Hematopoietic multipotent progenitor cell treated with erythropoietin and hydrocortisone succinate and interleukin-3 and kit ligand, for 15 days (in vitro differentiated cells): ENCODE data around the gene EML6.

Experiments used
- DNase-seq: peaks from one replicate; pipeline ENCODE4 v3.0.0-alpha.2; 2015; ENCODE audit warnings: low spot score

The EML6 gene

DNA sequence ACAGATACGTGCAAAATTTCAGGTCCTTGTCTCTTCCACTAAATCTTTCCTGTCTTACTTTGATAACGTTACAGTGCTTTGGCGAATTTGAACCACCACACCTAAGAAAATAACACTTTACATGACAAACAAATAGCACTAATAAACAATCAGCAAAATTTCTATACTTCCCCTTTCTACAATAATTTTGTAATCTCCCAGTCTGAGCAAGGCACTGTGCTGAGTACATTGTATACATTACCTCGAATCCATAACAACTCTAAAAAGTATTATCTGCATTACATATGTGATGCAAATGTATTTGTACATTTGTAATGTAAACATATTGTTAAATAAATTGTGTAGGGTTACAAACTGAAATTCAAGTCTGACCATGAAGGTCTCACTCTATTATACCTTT, 276.9 kb downstream of the EML6 start:
- no peak for DNase-seq

DNA sequence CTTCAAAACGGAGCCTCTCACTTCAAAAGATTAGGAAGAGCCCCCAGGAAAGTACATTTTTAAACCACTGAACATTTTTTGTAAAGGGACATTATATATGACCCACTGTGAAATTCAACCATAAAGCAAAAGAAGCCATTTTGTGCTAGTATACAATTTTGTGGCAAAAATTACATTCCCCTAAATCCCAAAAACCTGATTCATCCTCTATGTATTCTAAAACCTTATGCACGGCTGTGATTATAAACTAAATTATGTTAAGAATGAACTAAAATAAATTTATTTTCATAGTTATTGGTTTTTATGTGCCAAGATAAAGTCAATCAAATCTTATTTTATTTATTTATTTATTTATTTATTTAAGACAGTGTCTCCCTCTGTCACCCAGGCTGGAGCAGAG, 278.3 kb downstream of the EML6 start:
- DNase-seq, result no peak

DNA sequence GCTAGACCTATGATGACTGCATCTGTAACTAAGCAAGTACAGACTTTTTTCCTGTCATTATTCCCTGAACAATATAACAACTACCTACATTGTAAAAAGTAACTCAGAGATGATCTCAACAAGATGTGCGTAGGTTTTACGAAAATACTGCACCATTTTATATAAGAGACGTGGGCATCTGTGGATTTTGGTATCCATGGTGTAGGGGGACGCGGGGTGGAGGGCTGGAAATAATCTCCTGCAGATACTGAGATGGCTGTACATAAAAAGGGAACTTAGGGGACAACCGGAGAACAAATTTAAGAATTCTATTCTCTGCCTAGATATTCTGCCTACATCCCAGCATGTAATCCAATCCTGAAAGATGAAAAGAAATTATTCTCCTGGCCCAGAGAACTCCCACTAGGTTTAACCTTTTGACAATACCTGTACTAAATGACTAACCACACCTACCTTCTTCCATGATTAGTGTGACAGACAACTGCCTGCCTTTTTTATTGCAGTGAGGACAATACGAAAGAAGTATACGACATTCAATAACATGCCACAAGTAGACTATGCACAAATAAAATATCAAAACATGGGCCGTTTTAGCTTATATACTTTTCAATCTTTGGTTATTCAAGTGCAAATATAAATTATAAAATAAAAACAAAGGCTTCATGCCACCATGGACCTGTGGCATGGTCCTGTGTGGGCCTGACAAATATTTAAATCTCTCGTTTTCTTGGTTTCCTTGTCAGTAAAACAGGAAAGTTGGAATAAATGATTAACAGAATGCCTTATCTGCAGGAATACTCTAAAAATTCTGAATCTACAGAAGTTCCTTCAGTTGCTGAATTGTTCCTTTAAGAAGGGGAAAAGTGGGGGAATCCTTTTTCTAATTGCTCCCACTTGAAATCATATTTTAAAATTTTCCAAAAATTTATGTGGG, 280.5 kb downstream of the EML6 start:
- no peak for DNase-seq

DNA sequence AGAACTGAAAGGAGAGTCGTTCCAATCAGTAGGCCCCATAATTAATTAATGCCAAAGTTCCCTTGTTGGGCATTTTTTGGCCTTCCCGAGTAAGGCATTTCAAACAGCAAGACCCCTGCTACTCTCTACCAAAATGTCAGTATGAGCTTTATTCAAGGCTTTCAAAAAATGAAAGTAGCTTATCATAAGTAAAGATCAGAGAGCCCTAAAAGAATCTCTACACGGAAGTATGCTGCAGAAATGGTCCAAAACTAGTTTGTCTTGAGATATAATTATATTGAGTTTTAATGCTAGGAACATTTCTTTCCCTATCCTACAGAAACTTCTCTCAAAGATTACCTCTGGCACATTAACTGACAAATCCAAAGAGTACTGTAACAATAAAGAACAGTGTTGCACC, 282.8 kb downstream of the EML6 start:
- DNase-seq, result no peak

DNA sequence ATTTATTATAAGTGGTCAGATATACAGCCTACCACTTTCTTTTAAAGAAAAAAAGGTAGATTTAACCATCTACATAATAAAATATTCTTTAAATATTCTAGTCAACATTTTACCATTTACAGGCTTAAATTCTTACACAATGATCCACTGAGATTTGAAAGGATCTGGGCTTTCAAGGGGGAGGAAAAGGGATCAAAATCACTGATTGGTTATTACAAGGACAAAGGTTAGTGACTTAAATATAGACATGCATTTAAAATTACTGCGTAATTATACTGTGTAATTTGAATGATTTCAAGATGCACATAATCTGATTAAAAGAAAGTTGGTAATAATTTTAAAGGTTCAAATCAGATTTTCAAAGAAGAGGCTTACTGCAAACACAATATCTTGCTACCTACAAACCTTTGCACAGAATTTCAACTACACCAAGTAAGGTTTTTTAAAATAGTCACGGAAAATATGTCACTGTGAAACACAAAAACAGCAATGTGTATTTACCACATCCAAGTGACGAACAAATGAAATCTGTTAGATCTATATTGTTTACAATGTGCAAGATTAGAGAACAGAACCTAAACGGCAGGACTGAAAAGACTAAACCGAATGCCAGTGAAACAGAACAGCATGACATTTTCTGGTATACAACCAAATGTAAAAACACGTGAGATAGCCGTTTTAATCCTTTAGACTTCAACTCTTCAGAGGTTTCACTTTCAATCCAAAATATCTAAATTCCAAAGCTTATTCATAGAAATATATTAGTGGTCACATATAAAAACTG, 286.0 kb downstream of the EML6 start:
- no peak for DNase-seq

DNA sequence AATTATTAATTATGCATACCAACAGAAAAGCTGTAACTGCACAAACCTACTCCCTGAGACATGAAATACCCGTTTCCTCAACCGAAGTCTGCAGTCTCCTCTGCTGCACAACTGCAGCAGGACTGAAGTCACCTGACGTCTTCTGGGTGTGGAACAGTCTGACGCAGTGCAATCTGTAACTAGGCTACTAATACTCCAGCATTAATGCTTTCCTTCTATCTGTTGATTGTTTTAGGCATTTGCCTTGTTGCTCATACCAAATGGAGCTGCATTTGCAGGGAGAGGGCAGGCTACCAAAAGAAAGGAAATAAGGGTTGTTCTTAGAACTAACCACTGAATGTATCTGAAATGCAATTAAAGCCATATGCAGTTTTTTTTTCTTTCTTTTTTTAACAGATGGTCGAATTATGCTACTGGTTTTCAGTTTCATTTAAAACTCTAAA, 286.7 kb downstream of the EML6 start:
- DNase-seq, result peak; percentile 65

DNA sequence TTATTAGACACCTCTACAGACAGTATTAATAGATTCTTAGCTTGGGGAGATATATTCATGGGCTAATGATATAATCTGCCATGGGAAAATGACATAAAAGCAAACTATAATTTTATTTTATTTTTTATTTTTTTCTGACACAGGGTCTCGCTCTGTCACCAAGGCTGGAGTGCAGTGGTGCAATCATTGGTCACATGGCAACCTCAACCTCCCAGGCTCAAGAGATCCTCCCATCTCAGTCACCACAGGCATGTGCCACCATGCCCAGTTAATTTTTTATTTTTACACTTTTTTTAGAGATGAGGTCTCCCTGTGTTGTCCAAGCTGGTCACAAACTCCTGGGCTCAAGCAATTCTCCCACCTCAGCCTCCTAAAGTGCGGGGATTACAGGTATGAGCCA, 287.5 kb downstream of the EML6 start:
- DNase-seq, result no peak

DNA sequence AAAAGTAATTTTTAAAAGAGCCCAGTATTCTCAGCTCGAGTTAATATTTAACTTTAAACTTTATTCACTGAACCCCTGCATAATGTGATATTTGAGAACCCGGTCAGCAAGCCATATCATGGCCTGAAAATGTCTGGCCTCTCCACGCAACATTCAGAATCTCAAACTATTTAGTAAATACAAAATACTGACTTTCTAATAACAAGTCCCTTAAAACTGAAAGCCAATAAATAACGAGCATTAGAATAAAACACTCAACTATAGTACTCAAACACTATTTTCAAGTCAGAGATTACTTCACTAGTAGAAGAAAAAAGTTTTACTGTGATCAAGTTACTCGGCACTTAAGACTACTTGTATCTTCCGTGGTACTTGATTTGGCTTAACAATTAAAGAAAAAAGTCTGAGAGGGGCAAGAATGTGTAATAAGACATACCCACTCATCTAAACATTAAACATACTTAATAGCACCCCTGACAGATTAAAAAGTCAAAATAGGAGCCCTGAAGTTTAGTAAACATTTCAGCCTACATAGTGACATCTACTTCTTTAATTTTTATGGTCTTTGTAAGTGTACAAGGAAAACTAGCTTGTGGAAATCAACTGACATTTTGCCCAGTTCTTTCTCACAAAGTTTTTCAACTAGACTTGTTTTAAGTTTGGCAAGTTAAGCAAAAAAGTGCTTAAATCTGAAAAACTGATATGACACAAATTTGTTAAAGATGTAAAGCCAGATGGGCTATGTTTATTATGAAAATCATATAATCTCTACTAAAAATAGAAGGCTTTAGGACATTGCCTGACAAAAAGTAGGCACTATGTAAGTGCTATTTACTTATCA, 288.6 kb downstream of the EML6 start:
- DNase-seq, result no peak

DNA sequence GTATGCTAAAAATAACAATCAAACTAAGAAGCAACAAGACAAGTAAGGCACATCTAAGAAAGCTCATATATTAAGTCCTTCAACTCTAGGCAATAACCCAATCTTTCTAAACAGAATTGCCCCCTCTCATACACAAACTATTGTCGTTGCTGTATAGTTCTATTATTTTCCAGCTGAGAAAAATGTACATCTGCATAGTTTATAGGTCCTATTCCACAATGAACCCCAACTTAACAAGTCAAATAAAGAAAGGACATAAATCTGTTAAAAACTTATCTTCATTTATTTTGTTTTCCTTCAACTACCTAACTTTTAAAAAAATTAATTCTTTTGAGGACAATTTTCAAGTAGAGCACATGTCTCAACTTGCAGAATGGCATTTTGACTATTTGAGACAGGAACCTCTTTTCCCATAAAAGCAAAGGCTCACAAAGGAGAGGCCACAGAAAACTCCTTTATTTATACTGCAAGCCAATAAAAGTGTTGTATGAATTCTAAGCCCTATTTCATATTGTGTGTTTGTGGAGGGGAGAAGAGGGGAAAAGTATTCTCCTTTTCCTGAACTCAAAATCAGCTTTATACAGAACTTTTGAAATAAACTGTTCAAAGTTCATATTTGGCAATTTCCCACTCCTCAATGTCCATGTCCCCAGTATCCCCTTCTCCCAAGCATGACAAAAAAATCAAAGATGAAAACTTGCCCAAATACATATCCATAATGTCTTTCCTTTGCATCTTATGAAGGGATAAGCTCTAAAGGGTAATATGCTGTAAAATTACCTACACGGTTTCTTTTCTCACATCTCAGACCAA, 289.4 kb downstream of the EML6 start:
- no peak for DNase-seq

DNA sequence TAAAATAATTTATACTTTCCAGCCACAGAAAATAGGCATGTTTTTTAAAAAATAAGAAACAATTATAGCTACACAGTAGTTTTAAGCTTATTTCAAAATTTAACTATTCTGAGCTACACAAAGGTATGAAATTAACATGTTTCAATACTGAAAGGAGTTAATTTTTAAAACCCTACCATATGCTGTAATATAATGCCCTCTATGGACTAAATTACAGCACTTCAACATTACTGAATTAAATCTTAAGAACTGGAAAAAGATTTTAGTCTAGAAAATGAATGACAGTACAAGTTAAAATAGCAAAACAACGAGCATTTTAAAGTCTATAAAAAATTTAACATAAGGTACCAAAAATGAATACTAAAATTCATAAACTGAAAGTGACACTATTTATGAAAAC, 290.5 kb downstream of the EML6 start:
- DNase-seq, result no peak

DNA sequence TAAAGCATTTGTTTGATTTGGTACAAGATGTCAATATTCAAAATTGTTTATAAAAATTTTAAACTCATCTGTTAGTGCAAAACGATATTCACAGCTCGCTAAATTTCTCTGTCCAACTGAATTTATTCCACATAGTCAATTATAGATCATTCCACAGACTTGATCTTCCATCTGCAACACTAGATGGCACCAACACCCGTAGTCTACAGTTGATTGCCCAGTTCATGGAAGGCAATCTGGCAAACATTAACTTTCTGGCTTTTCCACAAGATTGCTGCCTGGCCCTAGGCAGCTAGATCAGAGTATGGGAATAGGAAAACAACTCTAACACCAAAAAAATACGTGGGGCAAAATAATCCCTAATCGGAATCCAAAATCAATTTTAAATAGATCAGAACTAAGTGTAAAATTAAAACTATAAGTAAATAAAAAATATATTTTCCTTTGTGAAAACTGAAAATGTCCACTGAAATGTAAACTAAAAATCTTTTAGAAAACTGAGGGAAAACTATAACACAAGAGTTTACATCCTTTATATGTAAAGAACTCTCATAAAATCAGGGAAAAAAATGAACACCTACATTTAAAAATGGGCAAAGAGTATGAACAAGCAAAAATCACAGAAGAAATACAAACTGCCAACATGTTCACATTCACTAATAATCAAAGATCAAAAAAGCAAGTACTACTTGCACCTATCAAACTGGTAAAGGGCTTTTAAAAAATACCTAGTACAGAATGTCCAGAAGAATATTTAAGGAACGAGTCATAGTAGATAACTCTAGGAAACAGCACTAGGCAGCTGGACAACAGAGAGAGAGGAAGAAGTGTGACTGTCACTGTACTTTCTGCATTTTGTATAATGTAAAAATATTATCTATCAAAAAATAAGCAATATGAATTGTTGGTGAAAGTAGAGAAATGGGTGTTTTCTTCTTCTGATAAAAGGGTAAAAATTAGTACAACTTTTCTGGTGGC, 291.8 kb downstream of the EML6 start:
- peak; percentile 67 for DNase-seq

DNA sequence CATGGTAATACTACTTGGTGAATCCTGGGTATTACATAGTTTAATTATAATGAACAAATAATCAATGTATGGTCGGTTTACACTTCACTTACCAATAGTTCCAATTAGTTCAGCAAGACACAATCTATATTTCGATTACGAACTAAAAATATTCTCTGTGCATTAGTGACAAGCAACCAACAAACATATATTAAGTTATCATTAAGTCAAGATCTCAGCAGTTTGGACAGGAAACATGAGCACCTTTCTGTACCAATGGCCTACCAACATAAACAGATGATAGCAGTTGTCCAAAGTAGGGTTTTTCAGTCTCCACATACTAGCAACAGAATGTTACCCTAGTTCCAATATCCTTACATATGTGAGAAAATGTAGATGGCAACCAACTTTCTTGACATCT, 294.0 kb downstream of the EML6 start:
- DNase-seq, result no peak

DNA sequence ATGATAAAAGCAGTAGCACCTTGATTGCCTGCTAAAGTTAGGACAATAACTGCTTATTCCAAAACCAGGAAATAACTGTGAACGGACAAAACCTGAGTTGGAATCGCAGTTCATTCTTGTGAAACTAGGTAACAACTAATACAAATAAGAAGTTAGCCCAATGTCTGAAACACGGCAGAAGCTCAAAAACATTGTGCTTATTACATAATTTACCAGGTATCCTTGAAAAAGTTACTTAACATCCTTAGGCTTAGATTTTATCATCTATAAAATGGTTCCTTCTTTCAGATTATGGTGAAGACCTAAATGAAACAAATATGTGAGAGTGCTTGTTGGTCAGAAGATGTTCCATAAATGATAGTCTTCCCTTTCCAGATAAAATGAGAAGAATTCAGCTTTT, 294.4 kb downstream of the EML6 start:
- no peak for DNase-seq

DNA sequence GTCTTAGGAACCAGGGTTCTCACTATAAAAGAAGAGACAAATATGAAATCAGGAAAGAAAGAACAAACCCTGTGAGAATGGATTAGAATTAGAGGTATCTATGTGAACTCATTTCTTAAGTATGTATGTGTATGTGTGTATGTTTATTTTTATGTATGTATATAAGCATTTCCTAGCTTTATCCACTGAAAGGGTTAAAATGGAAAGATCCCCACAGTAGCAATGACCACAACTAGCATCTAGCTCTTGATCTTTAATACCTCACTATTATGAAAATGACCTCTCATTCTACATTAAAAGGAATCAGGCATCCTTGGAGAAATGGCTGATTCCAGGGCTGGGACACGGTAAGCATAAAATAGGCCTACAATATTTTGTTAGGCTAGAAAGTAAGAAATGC, 295.2 kb downstream of the EML6 start:
- DNase-seq, result no peak

DNA sequence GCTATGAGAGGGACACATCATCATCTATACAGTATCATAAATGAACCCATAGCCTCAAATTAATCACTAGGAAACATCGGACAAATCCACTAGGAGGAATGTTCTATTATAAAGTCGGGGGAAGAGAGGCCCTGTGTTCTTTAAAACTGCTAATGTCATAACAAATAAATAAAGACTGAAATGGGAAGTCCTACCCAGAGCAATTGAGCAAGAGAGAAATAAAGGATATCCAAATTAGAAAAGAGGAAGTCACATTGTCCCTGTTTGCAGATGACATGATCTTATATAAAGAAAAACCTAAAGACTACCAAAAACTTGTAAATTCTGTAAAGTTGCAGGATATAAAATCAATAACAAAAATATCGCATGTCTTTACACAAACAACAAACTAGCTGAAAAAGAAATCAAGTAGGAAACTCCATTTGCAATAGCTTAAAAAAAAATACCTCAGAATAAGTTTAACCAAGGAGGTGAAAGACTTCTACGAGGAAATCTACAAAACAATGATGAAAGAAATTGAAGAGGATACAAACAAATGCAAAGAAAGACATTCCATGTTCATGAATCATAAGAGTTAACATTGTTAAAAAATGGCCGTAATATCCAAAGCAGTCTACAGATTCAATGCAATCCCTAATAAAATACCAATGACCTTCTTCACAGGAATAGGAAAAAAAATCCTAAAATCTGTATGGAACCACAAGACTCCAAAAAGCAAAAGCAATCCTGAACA, 296.2 kb downstream of the EML6 start:
- no peak for DNase-seq
